Measurements from ENCODE around the gene LRRC8E.
"Not testable (repeated sequence)": the region's sequence is repeated elsewhere in the genome, so short reads cannot be mapped to it uniquely, and the experiment has no call there.

The LRRC8E gene

DNA sequence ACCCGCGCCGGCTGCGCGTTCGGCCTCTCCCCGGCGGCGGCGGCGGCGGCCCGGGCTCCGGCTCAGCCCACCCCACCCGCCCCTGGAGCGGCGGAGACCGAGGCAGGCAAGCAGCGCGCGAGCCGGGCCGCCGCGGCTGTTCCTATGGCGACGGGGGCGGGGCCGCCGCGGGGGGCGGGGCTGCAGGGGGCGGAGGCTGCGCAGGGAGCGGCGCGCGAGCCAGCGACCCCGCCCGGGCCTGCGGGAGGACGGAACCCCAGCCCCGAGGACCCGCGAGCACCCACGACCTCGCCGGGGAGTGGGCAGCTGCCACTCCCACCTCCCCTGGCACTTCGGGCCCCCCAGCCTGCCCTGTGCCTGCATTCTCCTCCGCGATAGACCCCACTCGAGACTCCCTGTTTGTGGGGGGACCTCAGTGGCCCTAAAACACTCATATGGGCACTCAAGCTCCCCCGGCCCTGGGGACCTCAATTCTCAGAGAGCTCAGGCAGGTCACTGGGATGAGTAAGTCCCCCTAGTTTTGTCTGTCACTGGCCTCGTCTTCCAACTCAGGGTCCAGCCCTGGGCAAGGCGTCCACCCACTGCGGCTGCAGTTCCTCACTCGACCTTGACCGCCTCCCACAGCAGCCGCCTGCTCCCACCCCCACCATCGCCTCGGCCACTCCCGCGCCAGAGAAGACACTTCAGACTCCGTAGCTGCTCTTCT is 37.9 kb downstream of the LRRC8E start, which contains the start of gene CTXN1:
TSS of gene CTXN1 (minus strand) at position 115 of the 706 bp plus-strand sequence. CDS start 597 bp downstream, outside the sequence.
- TF ChIP-seq POLR2A (IDR thresholded peaks at IDR 0.05; ENCODE audit: extremely low read depth, insufficient read length): no peak
- TF ChIP-seq, protein P1, sequence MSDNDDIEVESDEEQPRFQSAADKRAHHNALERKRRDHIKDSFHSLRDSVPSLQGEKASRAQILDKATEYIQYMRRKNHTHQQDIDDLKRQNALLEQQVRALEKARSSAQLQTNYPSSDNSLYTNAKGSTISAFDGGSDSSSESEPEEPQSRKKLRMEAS (IDR thresholded peaks at IDR 0.05; ENCODE audit: low read depth, low read length): no peak
- peak; percentile 15; the same call in 1 of the 2 replicates for TF ChIP-seq MYC (IDR thresholded peaks at IDR 0.05; ENCODE audit: low read depth, low read length)
- DNase-seq (ENCODE audit: low read depth): peak; percentile 76
- H3K4me3 ChIP-seq (ENCODE audit: low read depth, low read length): peak within 1 kb of the TSS; percentile 6

DNA sequence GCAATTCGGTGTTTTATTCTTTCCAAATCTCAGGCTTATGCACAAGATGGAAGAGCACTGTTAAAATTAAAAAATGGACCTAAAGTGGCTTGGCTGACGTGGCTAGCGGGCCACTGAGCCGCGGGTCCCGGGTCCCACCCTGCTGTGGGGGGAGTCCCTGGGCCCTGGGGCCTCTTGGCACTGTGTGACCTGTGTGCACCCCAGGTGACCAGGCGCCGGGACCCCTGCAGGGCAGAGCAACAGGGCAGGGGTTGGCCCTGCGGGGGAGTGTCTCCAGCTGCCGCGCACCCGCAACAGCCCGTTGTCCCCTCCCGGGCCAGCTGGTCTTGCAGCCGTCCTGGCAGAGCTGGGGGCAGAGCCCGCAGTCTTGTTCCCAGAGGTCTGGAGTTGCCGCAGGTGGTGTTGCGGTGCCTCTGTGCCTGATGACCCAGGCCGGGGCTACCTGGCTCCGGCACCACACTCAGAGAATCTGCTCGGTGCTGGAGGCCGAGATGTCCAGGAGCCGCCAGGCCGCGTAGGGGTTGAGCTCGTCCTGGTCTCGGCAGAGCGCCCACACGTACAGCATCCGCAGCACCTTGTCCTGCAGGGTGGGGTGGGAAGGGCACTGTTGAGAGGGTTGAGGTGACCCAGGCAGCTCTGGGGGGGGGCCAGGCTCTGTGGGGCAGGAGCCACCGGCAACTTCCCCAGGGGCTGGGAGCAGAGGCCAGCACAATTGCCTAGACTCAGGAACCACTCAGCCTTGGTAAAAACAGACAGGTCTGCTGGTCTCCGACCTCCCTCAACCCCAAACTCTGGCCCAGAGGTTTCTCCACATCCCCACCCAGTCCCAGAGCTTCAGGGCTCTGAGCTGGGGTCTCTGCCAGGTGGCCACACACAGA is 38.7 kb downstream of the LRRC8E start:
- TF ChIP-seq MYC (IDR thresholded peaks at IDR 0.05; ENCODE audit: low read depth, low read length): no peak; the same call in 1 of the 2 replicates
- TF ChIP-seq, protein P2, sequence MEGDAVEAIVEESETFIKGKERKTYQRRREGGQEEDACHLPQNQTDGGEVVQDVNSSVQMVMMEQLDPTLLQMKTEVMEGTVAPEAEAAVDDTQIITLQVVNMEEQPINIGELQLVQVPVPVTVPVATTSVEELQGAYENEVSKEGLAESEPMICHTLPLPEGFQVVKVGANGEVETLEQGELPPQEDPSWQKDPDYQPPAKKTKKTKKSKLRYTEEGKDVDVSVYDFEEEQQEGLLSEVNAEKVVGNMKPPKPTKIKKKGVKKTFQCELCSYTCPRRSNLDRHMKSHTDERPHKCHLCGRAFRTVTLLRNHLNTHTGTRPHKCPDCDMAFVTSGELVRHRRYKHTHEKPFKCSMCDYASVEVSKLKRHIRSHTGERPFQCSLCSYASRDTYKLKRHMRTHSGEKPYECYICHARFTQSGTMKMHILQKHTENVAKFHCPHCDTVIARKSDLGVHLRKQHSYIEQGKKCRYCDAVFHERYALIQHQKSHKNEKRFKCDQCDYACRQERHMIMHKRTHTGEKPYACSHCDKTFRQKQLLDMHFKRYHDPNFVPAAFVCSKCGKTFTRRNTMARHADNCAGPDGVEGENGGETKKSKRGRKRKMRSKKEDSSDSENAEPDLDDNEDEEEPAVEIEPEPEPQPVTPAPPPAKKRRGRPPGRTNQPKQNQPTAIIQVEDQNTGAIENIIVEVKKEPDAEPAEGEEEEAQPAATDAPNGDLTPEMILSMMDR (IDR thresholded peaks at IDR 0.05; ENCODE audit: low read depth, low read length): no peak
- TF ChIP-seq POLR2A (IDR thresholded peaks at IDR 0.05; ENCODE audit: extremely low read depth, insufficient read length): no peak
- TF ChIP-seq, protein P1 (IDR thresholded peaks at IDR 0.05; ENCODE audit: low read depth, low read length): no peak
- peak; percentile 65 for DNase-seq (ENCODE audit: low read depth)
- H3K4me3 ChIP-seq (ENCODE audit: low read depth, low read length): no peak overlapping the region

DNA sequence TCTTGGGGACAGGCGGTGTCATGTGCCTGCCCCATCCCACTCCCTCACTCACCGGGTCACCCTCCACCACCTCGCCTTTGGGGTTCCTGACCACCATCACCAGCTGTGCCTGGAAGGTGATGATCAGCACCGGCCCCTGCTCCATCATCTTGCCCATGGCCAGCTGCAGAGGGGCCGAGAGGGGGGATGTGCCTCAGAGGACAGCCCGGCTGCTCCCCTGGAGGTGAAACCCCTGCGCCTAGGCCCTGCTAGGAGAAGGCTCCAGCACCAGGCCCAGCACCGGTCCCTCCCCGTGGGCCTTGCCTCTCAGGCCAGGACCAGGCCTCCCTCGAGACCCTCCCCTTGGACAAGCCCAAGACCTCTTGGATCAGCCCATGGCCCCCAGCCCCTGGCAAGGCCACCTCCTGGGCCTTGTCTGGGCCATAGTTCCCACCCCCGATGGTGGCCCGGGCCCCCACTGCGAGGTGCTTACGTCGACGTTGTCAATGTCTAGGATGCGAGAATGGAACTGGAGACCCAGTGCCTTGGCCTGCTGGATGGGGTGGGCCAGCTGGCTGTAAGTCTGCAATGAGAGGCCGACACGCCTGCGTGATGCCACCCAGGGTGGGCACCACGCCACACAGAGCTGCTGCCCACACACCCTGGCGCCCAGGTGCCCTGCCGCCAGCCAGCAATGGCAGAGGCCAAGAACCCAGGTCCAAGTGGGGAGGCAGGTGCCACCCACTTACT is 39.5 kb downstream of the LRRC8E start:
- TF ChIP-seq POLR2A (IDR thresholded peaks at IDR 0.05; ENCODE audit: extremely low read depth, insufficient read length) (no peak), MYC (IDR thresholded peaks at IDR 0.05; ENCODE audit: low read depth, low read length) (no peak)
- TF ChIP-seq, protein P1 (IDR thresholded peaks at IDR 0.05; ENCODE audit: low read depth, low read length): no peak
- TF ChIP-seq, protein P2 (IDR thresholded peaks at IDR 0.05; ENCODE audit: low read depth, low read length): no peak
- DNase-seq (ENCODE audit: low read depth): no peak
- H3K4me3 ChIP-seq (ENCODE audit: low read depth, low read length): no peak overlapping the region

DNA sequence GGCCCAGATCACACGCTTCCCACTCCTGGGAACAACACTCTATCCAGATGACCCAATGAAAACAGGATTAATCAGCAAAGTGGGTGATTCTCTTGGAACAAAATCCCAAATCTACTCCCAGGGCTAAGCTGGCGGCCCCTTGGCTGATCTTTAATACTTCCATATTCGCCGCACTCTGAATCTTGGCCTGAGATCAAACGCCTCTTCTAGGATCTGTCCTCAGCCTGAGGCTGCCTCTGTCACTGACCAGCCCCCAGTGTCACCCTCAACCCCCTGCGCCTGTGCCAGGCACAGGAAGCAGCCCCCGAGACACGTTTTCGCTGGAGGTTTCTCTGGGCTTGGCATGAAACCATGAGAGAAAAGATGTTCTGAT is 40.0 kb downstream of the LRRC8E start:
- TF ChIP-seq POLR2A (IDR thresholded peaks at IDR 0.05; ENCODE audit: extremely low read depth, insufficient read length): no peak
- TF ChIP-seq, protein P1 (IDR thresholded peaks at IDR 0.05; ENCODE audit: low read depth, low read length): no peak
- TF ChIP-seq, protein P2 (IDR thresholded peaks at IDR 0.05; ENCODE audit: low read depth, low read length): no peak
- no peak for TF ChIP-seq MYC (IDR thresholded peaks at IDR 0.05; ENCODE audit: low read depth, low read length)
- no peak for DNase-seq (ENCODE audit: low read depth)
- H3K4me3 ChIP-seq (ENCODE audit: low read depth, low read length): no peak overlapping the region

DNA sequence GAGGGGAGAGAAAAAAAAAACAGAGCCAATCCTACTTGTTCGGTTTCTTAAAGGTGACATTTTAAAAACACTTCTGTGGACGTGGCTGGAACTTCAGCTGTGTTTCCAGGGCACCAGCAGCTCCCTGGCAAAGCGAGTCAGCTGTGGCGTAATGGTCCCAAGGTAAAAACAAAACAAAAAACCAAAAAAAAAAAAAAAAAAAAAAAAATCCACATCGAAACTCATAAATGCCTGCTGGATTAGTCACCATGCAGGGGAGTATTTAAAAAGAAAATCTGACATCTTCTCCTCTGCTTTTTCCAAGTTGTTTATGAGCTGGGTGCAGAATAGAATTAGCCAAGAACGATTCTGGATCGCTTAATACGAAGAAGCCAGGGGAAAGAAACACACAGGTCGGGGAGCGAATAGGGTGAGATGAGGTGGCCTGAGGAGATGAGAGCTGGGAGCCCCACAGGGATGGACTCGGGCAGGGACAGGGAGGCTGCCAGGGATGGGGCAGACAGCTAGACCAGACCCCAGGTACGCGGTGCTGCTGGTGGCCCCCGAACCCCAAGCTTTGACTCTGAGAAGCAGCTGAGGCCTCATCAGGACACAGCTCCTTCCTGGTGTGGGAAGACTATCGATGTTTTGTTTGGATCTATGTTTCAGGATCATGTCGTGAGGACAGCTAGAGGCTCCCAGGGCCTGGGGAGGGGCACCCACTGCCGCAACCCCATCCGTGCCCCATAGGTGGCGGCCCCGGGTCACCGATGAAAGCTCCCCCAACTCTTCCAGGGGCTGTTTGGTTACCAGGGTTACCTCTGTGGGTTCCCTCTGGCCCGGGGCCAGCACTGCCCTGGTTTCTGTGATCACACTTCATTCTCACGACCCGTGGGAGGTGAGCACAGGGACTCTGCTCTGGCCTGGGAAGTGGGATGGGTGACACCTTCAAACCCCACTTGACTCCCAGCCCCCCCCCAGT is 40.7 kb downstream of the LRRC8E start:
- H3K4me3 ChIP-seq (ENCODE audit: low read depth, low read length): no peak overlapping the region
- peak; percentile 79 for DNase-seq (ENCODE audit: low read depth)
- TF ChIP-seq, protein P2 (IDR thresholded peaks at IDR 0.05; ENCODE audit: low read depth, low read length): peak; percentile 71
- no peak for TF ChIP-seq MYC (IDR thresholded peaks at IDR 0.05; ENCODE audit: low read depth, low read length)

DNA sequence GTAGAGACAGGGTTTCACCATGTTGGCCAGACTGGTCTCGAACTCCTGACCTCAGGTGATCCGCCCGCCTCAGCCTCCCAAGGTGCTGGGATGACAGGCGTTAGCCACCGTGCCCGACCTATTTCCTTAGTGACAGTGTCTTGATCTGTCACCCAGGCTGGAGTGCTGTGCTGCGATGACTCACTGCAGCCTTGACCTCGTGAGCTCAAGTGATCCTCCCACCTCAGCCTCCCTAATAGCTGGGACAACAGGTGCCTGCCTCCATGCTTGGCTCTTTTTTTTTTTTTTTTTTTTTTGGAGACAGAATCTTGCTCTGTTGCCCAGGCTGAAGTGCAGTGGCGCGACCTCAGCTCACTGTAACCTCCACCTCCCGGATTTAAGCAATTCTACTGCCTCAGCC is 41.7 kb downstream of the LRRC8E start:
- peak; percentile 50 for DNase-seq (ENCODE audit: low read depth)
- H3K4me3 ChIP-seq (ENCODE audit: low read depth, low read length): not testable (repeated sequence)
